H1 (cell line): ENCODE results near the gene HMCES. TPM values are rescaled to one million over a fixed set of nuclear protein-coding genes. Genes with fewer than 3 reads are reported as not detected.

Source experiments
- KDM5A ChIP-seq: fragments of 200-600 bp; IDR thresholded peaks from 2 replicates; pipeline ENCODE4 v1.7.1; 2012; ENCODE audit warnings: mild to moderate bottlenecking, low read length, inconsistent platforms, mixed read lengths
- TAF7 ChIP-seq: optimal IDR thresholded peaks from 2 replicates; pipeline ENCODE3; 2011; ENCODE audit warnings: low read depth, mild to moderate bottlenecking, inconsistent platforms, low read length, moderate library complexity, borderline replicate concordance
- polyA plus RNA-seq, 7 experiments: library from polyadenylated mRNA; depleted of rRNA in 3 of 7; stranded (reverse) in 5 of 7; unstranded in 2 of 7; fragments of >200 nt in 5 of 7; fragments of 200-250 nt in 2 of 7; gene quantifications; 1 replicate in 5 of 7; 2 replicates in 1 of 7; 4 replicates in 1 of 7; pipeline versions ENCODE4 v1.2.1 to v1.2.3, GENCODE V29; 2011 to 2013; ENCODE audit warnings: missing spikeins in 2 of 7, mixed read lengths in 2 of 7
- total RNA-seq: library from RNA; stranded (reverse); fragmentation: NEBNext Ultra II Directional; extraction: Animal tissue kit (Norgen Biotek cat#: 25700); gene quantifications from 2 replicates; pipeline ENCODE4 v1.2.1, GENCODE V29; 2021
- TF ChIP-seq, protein P1 (sequence below): fragments of 300-600 bp; sonication (generic); IDR thresholded peaks from 2 replicates; pipeline ENCODE4 v1.7.1; 2012; ENCODE audit warnings: low read length, moderate library complexity, mild to moderate bottlenecking, inconsistent platforms; ENCODE audit not compliant: insufficient replicate concordance

HMCES gene
- total and polyA plus RNA-seq, 2 of the 8 experiments (the other 6 are each of a cell fraction or from before 2014, with no cell fraction given), result 27.6 to 49.5 TPM

DNA sequence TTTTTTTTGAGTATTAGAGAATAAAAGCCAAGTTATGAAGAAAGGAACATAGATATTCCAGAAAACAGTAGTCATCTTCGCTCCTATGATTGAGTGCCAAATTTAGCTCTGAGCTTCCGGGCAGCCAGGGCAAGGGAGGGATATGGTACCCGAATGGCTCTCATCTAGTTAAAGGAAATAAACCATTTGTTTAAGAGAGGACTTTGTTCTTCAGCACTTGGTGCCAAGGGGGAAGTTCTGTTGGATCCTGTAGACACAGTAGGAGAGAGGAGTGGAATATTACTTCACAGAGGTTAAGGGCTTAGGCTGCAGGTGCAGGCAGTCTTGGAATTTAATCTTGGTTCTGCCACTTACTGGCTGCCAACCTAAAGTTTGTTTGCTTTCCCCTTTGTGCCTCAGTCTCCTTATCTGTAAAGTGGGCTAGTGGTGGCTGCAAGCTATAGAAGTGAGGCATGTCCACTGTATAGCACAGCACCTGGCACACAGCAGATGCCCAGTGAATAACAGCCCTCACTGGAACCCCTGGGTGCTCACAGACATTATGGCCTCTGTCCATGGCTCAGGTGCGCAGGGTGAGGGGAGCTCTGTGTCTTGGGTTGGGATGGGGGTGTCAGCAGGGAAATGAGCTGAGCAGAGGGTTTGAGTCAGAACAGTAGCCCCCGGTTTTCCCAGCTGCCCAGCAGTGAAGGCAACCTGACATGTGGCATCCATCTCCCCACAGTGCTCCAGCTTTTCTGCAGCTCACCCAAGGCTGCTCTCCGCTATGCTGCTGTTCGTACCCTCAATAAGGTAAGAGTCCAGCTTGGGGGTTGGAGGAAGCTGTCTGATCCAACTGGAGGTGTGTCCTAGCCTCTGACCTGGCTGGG is 18.8 kb upstream of the HMCES start (continued):
- TF ChIP-seq, protein P1, sequence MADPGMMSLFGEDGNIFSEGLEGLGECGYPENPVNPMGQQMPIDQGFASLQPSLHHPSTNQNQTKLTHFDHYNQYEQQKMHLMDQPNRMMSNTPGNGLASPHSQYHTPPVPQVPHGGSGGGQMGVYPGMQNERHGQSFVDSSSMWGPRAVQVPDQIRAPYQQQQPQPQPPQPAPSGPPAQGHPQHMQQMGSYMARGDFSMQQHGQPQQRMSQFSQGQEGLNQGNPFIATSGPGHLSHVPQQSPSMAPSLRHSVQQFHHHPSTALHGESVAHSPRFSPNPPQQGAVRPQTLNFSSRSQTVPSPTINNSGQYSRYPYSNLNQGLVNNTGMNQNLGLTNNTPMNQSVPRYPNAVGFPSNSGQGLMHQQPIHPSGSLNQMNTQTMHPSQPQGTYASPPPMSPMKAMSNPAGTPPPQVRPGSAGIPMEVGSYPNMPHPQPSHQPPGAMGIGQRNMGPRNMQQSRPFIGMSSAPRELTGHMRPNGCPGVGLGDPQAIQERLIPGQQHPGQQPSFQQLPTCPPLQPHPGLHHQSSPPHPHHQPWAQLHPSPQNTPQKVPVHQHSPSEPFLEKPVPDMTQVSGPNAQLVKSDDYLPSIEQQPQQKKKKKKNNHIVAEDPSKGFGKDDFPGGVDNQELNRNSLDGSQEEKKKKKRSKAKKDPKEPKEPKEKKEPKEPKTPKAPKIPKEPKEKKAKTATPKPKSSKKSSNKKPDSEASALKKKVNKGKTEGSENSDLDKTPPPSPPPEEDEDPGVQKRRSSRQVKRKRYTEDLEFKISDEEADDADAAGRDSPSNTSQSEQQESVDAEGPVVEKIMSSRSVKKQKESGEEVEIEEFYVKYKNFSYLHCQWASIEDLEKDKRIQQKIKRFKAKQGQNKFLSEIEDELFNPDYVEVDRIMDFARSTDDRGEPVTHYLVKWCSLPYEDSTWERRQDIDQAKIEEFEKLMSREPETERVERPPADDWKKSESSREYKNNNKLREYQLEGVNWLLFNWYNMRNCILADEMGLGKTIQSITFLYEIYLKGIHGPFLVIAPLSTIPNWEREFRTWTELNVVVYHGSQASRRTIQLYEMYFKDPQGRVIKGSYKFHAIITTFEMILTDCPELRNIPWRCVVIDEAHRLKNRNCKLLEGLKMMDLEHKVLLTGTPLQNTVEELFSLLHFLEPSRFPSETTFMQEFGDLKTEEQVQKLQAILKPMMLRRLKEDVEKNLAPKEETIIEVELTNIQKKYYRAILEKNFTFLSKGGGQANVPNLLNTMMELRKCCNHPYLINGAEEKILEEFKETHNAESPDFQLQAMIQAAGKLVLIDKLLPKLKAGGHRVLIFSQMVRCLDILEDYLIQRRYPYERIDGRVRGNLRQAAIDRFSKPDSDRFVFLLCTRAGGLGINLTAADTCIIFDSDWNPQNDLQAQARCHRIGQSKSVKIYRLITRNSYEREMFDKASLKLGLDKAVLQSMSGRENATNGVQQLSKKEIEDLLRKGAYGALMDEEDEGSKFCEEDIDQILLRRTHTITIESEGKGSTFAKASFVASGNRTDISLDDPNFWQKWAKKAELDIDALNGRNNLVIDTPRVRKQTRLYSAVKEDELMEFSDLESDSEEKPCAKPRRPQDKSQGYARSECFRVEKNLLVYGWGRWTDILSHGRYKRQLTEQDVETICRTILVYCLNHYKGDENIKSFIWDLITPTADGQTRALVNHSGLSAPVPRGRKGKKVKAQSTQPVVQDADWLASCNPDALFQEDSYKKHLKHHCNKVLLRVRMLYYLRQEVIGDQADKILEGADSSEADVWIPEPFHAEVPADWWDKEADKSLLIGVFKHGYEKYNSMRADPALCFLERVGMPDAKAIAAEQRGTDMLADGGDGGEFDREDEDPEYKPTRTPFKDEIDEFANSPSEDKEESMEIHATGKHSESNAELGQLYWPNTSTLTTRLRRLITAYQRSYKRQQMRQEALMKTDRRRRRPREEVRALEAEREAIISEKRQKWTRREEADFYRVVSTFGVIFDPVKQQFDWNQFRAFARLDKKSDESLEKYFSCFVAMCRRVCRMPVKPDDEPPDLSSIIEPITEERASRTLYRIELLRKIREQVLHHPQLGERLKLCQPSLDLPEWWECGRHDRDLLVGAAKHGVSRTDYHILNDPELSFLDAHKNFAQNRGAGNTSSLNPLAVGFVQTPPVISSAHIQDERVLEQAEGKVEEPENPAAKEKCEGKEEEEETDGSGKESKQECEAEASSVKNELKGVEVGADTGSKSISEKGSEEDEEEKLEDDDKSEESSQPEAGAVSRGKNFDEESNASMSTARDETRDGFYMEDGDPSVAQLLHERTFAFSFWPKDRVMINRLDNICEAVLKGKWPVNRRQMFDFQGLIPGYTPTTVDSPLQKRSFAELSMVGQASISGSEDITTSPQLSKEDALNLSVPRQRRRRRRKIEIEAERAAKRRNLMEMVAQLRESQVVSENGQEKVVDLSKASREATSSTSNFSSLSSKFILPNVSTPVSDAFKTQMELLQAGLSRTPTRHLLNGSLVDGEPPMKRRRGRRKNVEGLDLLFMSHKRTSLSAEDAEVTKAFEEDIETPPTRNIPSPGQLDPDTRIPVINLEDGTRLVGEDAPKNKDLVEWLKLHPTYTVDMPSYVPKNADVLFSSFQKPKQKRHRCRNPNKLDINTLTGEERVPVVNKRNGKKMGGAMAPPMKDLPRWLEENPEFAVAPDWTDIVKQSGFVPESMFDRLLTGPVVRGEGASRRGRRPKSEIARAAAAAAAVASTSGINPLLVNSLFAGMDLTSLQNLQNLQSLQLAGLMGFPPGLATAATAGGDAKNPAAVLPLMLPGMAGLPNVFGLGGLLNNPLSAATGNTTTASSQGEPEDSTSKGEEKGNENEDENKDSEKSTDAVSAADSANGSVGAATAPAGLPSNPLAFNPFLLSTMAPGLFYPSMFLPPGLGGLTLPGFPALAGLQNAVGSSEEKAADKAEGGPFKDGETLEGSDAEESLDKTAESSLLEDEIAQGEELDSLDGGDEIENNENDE, result no peak
- TF ChIP-seq TAF7 (no peak), KDM5A (no peak)
